ENCODE data around the gene MAGEA3. TPM values are rescaled to one million over a fixed set of nuclear protein-coding genes. Genes with fewer than 3 reads are reported as not detected.

The MAGEA3 gene, protein sequence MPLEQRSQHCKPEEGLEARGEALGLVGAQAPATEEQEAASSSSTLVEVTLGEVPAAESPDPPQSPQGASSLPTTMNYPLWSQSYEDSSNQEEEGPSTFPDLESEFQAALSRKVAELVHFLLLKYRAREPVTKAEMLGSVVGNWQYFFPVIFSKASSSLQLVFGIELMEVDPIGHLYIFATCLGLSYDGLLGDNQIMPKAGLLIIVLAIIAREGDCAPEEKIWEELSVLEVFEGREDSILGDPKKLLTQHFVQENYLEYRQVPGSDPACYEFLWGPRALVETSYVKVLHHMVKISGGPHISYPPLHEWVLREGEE
- not detected in 2 replicates for total RNA-seq

GRCh38 chrX:152697952-152698931, at the start of gene MAGEA3:
MAGEA3 (plus strand) TSS chrX:152698794; CDS start chrX:152700833, 2,039 bp downstream.

GRCh38 chrX:152709173-152709572, 10.6 kb downstream of the MAGEA3 start, which contains the start of gene CSAG2:
CSAG2 (minus strand) TSS chrX:152709273; CDS start chrX:152709112, 161 bp downstream.

GRCh38 chrX:152713815-152714787, 15.5 kb downstream of the MAGEA3 start, which contains the start of gene MAGEA2B:
MAGEA2B (plus strand) TSS chrX:152714628; CDS start chrX:152717107, 2,479 bp downstream.

GRCh38 chrX:152733261-152733975, 34.8 kb downstream of the MAGEA3 start, which contains the start of the genes CSAG1 and MAGEA12:
CSAG1 (minus strand) TSS chrX:152733721; CDS start chrX:152732460, 1,261 bp downstream.
MAGEA12 (plus strand) TSS chrX:152733757; CDS start chrX:152736162, 2,405 bp downstream.

Other genes starting within 250 kb of the MAGEA3 start
- 1.2 TPM in 2 replicates for gene GABRA3, start 247.5 kb upstream of the MAGEA3 start, total RNA-seq
- gene GABRQ, start 60.9 kb upstream of the MAGEA3 start, total RNA-seq: under 0.01 TPM in 1 of 2 replicates, not detected in the other
- not detected in 2 replicates for gene CSAG2, start 10.5 kb downstream of the MAGEA3 start, total RNA-seq
- gene MAGEA2B, start 15.8 kb downstream of the MAGEA3 start, total RNA-seq: not detected in 2 replicates
- not detected in 2 replicates for gene CSAG1, start 34.9 kb downstream of the MAGEA3 start, total RNA-seq
- gene MAGEA12, start 35.0 kb downstream of the MAGEA3 start, total RNA-seq: not detected in 2 replicates
- not detected in 2 replicates for gene MAGEA2, start 55.0 kb downstream of the MAGEA3 start, total RNA-seq
- gene CSAG3, start 60.4 kb downstream of the MAGEA3 start, total RNA-seq: not detected in 2 replicates
- gene MAGEA6, start 70.9 kb downstream of the MAGEA3 start, total RNA-seq: not detected in 2 replicates
- 34.1 and 37.3 TPM in 2 replicates for gene CETN2, start 132.0 kb downstream of the MAGEA3 start, total RNA-seq
- gene NSDHL, start 132.3 kb downstream of the MAGEA3 start, total RNA-seq: 8.6 and 22.8 TPM in 2 replicates
- 36.5 and 76.3 TPM in 2 replicates for gene ZNF185, start 199.3 kb downstream of the MAGEA3 start, total RNA-seq